Measurements from ENCODE around the gene CEP57L1.

DNA sequence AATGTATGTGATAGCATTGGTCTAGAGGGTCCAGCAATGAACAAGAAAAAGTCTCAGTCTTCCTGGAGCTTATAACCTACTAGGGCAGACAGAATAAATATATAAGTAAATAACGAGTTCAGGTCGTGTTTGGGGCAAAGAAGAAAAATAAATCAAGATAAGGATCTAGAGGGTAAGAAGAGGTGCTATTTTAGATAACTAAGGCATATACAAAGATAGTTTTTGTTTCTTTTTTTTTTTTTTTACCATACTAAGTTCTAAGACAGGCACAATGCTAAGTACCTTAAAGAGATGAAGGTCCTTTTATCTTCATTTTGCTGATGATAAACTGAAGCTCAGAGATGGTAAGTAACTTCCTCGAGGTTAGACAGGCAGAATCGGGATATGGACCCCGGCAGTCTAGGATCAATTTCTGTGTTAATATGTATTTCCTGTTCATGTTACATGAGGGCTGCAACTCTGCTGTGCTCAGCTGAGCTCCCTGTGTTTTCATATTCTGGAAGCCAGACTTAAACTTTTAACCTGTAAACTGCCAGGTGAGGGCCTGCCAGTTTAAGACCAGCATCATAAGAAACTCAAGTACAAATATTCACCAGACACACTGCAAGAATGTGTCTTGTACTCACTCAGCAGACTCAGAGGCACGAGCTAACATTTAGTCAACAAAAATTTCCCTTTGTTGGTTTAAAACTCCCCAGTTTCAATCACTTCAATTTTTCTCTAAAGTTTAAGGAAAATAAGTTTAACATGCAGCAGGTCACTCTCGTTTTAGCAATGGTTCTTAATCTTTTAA lies 24.0 kb upstream of the CEP57L1 start:
- TF ChIP-seq, protein P1, sequence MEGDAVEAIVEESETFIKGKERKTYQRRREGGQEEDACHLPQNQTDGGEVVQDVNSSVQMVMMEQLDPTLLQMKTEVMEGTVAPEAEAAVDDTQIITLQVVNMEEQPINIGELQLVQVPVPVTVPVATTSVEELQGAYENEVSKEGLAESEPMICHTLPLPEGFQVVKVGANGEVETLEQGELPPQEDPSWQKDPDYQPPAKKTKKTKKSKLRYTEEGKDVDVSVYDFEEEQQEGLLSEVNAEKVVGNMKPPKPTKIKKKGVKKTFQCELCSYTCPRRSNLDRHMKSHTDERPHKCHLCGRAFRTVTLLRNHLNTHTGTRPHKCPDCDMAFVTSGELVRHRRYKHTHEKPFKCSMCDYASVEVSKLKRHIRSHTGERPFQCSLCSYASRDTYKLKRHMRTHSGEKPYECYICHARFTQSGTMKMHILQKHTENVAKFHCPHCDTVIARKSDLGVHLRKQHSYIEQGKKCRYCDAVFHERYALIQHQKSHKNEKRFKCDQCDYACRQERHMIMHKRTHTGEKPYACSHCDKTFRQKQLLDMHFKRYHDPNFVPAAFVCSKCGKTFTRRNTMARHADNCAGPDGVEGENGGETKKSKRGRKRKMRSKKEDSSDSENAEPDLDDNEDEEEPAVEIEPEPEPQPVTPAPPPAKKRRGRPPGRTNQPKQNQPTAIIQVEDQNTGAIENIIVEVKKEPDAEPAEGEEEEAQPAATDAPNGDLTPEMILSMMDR (IDR thresholded peaks at IDR 0.05; ENCODE audit: poor library complexity): no peak
- TF ChIP-seq EZH2phosphoT487 (IDR thresholded peaks at IDR 0.05; ENCODE audit: low read depth, severe bottlenecking, unreplicated experiment): no peak
